HL-60 (cell line): ENCODE data around the gene AIPL1.

ENCODE experiments used
- POLR2AphosphoS5 ChIP-seq: IDR thresholded peaks from 2 replicates; pipeline ENCODE4 v1.6.1; 2012; ENCODE audit warnings: low read depth
- SPI1 ChIP-seq: IDR thresholded peaks from 2 replicates; pipeline ENCODE4 v1.6.1; 2012; ENCODE audit warnings: low read depth, mild to moderate bottlenecking, borderline replicate concordance
- TF ChIP-seq, protein P1 (sequence below): IDR thresholded peaks from one replicate; pipeline ENCODE4 v1.5.1; 2011; ENCODE audit warnings: low read length, control low read depth, inconsistent platforms; ENCODE audit not compliant: insufficient read depth

DNA sequence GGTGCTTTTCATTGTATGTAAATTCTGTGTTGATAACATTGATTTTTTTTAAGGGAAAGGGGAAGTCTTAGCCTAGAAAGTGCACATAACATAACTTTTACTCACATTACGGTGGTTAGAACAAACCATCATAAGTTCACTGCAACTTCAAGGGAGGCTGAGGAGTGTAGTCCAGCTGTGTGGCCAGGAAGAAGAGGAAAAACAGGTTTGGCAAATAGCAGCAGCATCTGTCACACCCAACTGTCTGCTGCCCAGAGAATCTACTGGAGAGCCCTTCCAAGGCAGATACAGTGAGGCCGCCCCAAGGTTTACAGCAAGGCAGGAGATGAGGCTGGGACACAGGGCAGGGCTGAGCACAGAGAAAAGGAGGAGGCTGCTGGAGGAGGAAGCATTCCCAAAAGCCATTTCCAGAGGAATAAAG is 60.6 kb downstream of the AIPL1 start:
- TF ChIP-seq, protein P1, sequence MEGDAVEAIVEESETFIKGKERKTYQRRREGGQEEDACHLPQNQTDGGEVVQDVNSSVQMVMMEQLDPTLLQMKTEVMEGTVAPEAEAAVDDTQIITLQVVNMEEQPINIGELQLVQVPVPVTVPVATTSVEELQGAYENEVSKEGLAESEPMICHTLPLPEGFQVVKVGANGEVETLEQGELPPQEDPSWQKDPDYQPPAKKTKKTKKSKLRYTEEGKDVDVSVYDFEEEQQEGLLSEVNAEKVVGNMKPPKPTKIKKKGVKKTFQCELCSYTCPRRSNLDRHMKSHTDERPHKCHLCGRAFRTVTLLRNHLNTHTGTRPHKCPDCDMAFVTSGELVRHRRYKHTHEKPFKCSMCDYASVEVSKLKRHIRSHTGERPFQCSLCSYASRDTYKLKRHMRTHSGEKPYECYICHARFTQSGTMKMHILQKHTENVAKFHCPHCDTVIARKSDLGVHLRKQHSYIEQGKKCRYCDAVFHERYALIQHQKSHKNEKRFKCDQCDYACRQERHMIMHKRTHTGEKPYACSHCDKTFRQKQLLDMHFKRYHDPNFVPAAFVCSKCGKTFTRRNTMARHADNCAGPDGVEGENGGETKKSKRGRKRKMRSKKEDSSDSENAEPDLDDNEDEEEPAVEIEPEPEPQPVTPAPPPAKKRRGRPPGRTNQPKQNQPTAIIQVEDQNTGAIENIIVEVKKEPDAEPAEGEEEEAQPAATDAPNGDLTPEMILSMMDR: no peak
- no peak for TF ChIP-seq POLR2AphosphoS5
- no peak for TF ChIP-seq SPI1
